Measurements from ENCODE around the gene TCF7L2.

Gene TCF7L2

GRCh38 chr10:113036619-113037018 lies 86.6 kb downstream of the TCF7L2 start:
- FAIRE-seq (no peak), DNase-seq (ENCODE audit: insufficient read length, low spot score) (no peak)
- TF ChIP-seq POLR2A (IDR thresholded peaks at IDR 0.05; ENCODE audit: low read depth, low read length) = no peak

- FAIRE-seq (no peak), DNase-seq (ENCODE audit: insufficient read length, low spot score) (no peak)
- TF ChIP-seq POLR2A (IDR thresholded peaks at IDR 0.05; ENCODE audit: low read depth, low read length) = no peak
These were observed 87.2 kb downstream of the TCF7L2 start for GRCh38 chr10:113037218-113037617.

GRCh38 chr10:113038183-113038582 lies 88.1 kb downstream of the TCF7L2 start:
- no peak for TF ChIP-seq POLR2A (IDR thresholded peaks at IDR 0.05; ENCODE audit: low read depth, low read length)
- no peak for FAIRE-seq

GRCh38 chr10:113038985-113039384 lies 88.9 kb downstream of the TCF7L2 start:
- FAIRE-seq (no peak), DNase-seq (ENCODE audit: insufficient read length, low spot score) (no peak)
- no peak for TF ChIP-seq POLR2A (IDR thresholded peaks at IDR 0.05; ENCODE audit: low read depth, low read length)

More at GRCh38 chr10:113038183-113038582, 88.1 kb downstream of the TCF7L2 start:
- no peak for DNase-seq (ENCODE audit: insufficient read length, low spot score)

GRCh38 chr10:113041324-113041723 lies 91.3 kb downstream of the TCF7L2 start:
- DNase-seq (ENCODE audit: insufficient read length, low spot score) = no peak
- TF ChIP-seq POLR2A (IDR thresholded peaks at IDR 0.05; ENCODE audit: low read depth, low read length) = no peak
- no peak for FAIRE-seq

DNA sequence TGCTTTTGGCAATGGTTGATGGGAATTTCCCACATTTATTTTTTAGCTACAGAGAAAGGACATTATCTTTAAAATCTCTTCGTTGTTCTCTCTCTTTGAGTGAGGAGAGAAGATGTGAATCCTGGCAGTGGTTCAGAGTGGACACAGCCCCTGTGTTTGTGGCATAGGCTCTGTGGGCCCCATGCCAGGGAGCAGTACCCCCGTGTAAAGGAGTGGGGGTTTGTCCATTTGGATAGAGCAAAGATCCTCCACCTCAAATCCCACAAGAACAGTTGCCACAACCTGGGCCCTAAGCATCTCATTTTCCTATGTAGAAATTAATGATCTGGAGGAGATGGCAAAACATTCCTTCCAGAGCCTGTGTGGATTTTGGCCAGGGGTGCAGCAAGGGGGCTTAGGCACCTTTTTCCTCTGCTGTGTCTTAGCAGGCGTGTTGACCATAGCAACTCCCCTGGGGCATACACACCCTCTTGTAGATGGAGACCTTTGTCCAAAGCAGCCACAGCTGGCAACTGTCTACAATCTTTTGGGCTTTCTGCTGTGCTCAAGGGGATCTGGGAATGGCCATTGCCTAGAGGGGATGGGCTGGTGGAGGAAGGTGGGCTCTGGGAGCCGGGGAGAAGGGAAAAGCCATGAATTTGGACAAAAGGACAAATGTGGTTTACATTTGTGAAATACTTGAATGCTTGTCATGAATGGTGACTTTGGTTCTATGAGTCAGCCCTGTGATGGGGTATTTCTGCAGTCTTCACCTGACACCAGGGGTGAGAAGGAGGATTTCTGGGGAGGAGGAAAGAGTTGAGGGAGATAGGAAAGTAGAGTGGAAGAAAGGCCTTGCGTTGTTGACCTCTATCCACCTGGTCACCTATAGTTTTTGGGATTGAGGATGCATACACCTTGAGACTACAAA lies 92.0 kb downstream of the TCF7L2 start:
- FAIRE-seq = no peak
- DNase-seq (ENCODE audit: insufficient read length, low spot score) = no peak
- TF ChIP-seq POLR2A (IDR thresholded peaks at IDR 0.05; ENCODE audit: low read depth, low read length) = no peak

DNA sequence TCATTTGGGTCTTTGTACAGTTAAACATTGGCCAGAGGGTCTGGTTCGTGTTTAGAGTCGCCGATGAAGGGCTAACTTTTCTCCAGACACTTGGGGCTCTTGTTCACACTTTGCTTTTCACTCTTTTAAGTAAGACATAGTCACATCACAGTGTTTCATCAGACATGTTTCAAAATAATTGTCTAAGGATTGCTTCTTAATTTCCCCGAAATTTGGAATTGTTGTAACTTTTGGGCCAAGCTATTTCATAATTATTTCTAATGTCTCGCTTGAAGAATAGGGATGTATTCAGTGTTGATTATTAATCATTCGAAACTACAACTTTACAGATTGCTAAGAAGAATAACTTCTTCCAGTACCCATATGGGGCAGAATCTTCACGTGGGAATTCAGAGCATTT lies 92.8 kb downstream of the TCF7L2 start:
- FAIRE-seq = no peak
- DNase-seq (ENCODE audit: insufficient read length, low spot score) = no peak
- no peak for TF ChIP-seq POLR2A (IDR thresholded peaks at IDR 0.05; ENCODE audit: low read depth, low read length)

DNA sequence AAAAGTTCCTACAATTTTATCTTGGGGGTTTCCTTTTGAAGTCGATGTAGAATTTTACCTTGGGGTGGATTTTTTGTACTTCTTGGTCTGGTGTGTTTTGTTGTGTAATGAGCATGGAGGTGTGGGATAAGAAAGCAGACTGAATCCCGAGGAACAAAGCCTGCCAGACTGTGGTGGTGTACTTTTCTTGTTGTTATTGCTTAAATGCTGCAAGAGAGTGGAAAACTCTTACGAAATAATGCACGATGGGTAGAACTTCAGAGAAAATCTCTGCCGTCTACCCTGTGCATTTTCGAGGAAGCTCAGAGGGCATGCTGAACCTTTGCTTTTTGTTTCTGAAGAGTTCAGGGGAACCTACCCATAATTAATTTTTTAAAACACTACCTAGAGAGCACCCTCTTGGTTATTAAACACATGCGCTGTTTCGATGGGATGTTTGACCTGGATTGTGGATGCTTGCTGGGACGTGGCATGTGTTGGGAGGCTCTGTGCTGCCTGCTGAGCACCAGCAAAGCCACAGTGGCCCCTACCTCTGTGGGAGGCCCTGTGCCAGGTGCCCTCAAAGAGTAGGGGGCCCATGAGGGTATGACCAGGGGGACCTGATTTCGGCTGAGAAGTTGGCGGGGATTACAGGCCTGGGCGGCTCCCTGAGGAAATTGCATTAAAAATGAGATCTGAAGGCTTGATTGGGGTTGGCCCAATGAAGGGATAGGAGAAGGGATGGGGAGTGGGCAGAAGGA lies 94.1 kb downstream of the TCF7L2 start:
- DNase-seq (ENCODE audit: insufficient read length, low spot score) (no peak), FAIRE-seq (no peak)
- no peak for TF ChIP-seq POLR2A (IDR thresholded peaks at IDR 0.05; ENCODE audit: low read depth, low read length)

DNA sequence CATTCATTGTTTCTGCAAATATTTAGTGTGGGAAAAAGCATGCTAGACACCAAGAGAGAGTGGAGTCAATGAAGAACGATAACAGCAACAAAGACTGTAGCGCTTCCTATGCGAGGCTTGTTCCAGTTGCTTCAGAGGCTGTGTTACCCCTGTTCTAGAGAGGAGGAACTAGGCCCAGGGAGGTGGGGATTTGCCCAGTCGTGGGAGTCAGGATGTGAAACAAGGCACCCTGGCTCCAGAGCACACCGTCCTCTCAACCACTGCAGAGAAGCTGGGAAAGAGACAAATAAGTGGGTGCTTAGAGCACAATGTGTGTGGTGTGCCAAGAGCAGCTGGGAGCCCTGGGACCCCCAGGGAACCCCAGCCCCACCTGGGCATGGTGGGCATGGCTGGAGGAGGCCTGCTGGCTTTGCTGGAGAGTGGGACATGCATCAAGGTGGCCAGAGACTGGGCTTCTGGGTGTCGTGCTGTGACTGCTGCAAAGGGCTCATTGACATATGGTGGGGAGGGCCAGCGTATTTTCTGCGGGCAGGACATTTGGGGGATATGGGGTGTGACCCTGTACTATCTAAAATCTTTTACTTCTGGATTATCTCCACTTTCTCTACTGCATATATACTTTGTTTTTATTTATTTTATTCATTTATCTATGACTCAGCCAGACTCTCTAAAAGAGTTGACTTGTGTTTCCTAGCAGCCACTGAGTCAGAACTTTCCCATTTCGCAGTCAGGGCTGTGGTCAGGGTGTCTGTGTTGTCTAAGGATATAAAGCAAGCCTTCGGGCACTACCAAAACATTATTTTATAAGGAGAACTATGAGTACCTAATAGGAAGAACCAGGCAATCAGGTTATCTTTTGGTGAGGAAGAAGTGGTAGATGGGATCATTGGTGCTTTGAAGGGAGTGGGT lies 95.4 kb downstream of the TCF7L2 start:
- no peak for TF ChIP-seq POLR2A (IDR thresholded peaks at IDR 0.05; ENCODE audit: low read depth, low read length)
- DNase-seq (ENCODE audit: insufficient read length, low spot score) = peak; percentile 49
- FAIRE-seq = no peak

GRCh38 chr10:113047151-113047550 lies 97.1 kb downstream of the TCF7L2 start:
- FAIRE-seq = no peak
- no peak for TF ChIP-seq POLR2A (IDR thresholded peaks at IDR 0.05; ENCODE audit: low read depth, low read length)
- no peak for DNase-seq (ENCODE audit: insufficient read length, low spot score)

GRCh38 chr10:113047605-113047962 lies 97.5 kb downstream of the TCF7L2 start:
- no peak for TF ChIP-seq POLR2A (IDR thresholded peaks at IDR 0.05; ENCODE audit: low read depth, low read length)
- FAIRE-seq = no peak
- DNase-seq (ENCODE audit: insufficient read length, low spot score) = no peak

GRCh38 chr10:113047963-113048781 lies 98.1 kb downstream of the TCF7L2 start:
- DNase-seq (ENCODE audit: insufficient read length, low spot score) = no peak
- FAIRE-seq = no peak
- no peak for TF ChIP-seq POLR2A (IDR thresholded peaks at IDR 0.05; ENCODE audit: low read depth, low read length)

- DNase-seq (ENCODE audit: insufficient read length, low spot score) (no peak), FAIRE-seq (no peak)
- TF ChIP-seq POLR2A (IDR thresholded peaks at IDR 0.05; ENCODE audit: low read depth, low read length) = no peak
These were observed 99.8 kb downstream of the TCF7L2 start for GRCh38 chr10:113049881-113050280.

Measured in H54 (cell line).